ENCODE data around the gene TNNT3.

The TNNT3 gene

DNA sequence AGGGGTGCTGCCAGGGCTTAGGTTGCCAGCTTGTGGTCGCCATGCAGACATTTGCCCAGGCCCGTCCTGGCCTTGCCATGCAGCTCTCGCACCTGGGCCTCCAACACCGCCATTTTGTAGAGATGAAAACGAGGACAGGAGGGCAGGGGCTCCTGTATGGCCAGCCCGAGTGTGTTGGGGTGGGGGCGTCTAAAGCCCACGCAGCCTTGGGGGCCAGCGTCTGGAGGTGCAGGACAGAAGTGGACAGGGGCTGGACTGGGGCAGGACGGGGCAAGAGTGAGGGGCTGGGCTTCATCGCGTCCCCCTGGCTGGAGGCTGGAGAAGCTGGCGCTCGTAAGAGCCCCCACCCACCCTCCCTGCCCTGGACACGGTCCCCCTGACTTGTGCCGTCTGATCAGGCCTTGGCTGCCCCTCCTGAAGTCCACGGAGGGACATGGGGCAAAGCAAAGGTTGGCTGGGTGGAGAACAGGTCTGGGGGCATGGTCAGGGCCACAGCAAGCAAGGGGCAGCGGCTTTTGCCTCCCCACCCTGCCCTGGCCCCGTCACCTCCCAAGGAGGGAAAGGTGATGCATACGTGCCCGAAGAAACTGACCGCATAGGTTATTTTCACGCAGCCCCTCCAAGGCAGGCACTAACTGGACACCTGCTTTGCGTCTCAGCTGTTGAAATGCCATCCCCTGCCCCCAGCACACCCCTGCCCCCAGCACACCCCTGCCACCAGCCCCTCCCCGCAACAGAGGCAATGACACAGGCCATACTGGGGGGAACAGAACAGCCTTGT, 815 bp downstream of the TNNT3 start:
- no peaks in the 10 kb centered on the region for H3K27me3 ChIP-seq (ENCODE audit: control insufficient read depth, insufficient read depth, low read length)
- no peaks in the 10 kb centered on the region; the same call in 1 of the 2 replicates for H3K4me1 ChIP-seq (ENCODE audit: control insufficient read depth, insufficient read depth, low read length)
- H3K27ac ChIP-seq (ENCODE audit: low read depth, low read length) = no peak overlapping the region
- no peak overlapping the region for H3K4me3 ChIP-seq (ENCODE audit: low read depth, low read length)
- H3K36me3 ChIP-seq (ENCODE audit: control insufficient read depth, insufficient read depth, low read length) = no peaks in the 10 kb centered on the region
- H3K9ac ChIP-seq (ENCODE audit: low read depth, low read length) = no peak overlapping the region
- H3K9me3 ChIP-seq (ENCODE audit: control insufficient read depth, insufficient read depth, low read length) = no peaks in the 10 kb centered on the region

DNA sequence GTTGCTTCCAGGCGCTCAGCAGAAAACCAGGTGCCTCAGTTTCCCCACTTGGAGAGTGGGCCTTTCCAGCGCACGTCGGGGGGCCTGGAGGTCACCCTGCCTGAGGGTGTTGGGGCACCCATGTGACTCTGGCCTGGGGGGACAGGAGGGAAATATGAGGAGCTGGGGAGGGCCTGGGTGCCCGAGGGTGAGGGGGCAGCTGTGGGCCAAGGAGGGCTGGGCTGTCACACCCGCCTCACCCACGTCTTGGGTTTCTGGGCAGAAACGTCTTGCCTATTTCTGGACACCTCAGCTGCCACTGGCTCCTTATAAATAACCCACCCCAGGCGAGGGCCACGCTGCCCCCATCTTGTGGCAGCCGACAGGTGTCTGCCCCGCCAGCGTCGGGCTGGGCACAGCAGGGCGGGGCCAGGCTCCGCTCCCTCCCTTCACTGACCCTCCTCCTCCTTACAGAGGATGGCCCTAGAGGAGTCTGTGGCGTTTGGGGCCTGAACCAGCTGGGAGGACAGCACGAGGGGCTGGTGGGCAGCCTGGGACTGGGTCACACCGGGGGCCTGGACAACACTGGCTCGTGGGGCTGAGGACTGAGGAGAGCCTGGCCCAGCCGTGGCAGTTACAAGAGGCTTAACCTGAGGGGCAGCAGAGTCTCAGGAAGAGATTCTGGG, 1.5 kb downstream of the TNNT3 start:
- Histone ChIP-seq H3K36me3 (ENCODE audit: control insufficient read depth, insufficient read depth, low read length) (no peaks in the 10 kb centered on the region), H3K4me3 (ENCODE audit: low read depth, low read length) (no peak overlapping the region), H3K27ac (ENCODE audit: low read depth, low read length) (no peak overlapping the region), H3K9me3 (ENCODE audit: control insufficient read depth, insufficient read depth, low read length) (no peaks in the 10 kb centered on the region), H3K4me1 (ENCODE audit: control insufficient read depth, insufficient read depth, low read length) (no peaks in the 10 kb centered on the region; the same call in 1 of the 2 replicates), H3K27me3 (ENCODE audit: control insufficient read depth, insufficient read depth, low read length) (no peaks in the 10 kb centered on the region), H3K9ac (ENCODE audit: low read depth, low read length) (no peak overlapping the region)

DNA sequence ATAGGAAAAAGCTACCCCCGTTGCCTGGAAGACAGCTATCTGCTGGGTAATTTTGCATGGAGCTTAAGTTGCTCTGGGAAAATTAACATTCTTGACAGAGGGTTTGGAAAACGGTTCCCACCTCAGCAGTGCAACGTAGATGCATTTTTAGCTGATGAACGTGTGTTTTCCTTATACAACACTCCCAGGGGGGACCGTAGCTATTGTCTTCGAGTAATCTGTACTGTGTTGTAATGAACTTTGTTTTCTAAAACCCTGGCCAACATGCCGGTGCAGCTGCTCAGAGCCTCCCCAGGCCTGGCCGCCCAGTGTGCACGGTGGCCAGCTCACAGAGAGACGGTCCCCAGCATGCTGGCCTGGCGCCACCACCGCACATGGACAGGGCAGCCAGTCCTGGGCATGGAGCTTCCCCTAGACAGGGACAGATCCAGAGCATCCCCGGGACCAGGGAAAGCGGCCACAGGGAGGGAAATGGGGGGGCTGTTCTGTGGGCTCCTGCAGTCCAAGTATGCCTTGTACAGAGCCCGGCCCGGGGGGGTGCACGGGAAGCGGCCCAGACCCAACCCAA, 2.2 kb downstream of the TNNT3 start:
- Histone ChIP-seq H3K27me3 (ENCODE audit: control insufficient read depth, insufficient read depth, low read length) (no peaks in the 10 kb centered on the region), H3K27ac (ENCODE audit: low read depth, low read length) (no peak overlapping the region), H3K4me3 (ENCODE audit: low read depth, low read length) (no peak overlapping the region), H3K36me3 (ENCODE audit: control insufficient read depth, insufficient read depth, low read length) (no peaks in the 10 kb centered on the region), H3K4me1 (ENCODE audit: control insufficient read depth, insufficient read depth, low read length) (no peaks in the 10 kb centered on the region; the same call in 1 of the 2 replicates), H3K9ac (ENCODE audit: low read depth, low read length) (no peak overlapping the region), H3K9me3 (ENCODE audit: control insufficient read depth, insufficient read depth, low read length) (no peaks in the 10 kb centered on the region)

DNA sequence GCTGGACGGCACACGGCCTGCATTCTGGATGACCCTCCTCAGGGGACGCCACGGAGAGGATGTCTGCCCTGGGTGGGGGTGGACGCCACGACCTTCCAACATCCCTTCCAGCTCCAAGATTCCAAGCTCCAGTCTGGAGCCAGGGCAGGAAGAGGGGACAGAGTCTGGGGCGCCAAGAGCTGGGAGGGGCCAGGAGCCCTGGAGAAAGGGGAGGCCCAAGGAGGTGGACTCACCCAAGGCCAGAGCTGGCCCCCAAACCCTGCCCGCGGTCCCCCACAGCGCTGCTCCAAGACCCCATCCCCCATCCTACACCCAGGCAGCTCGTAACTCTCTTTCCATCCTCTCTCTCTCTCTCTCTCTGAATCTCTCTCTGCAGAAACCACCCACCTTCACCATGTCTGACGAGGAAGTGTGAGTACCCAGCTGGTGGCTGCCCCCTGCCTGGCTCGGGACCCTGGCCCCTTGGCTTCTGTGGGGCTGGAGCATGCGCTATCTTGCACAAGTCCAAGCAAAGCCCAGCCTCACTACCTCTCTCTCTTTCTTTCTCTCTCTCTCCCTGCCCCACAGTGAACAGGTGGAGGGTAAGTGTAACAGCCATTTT, 3.1 kb downstream of the TNNT3 start:
- H3K9ac ChIP-seq (ENCODE audit: low read depth, low read length) = no peak overlapping the region
- no peak overlapping the region for H3K4me3 ChIP-seq (ENCODE audit: low read depth, low read length)
- no peak overlapping the region for H3K27ac ChIP-seq (ENCODE audit: low read depth, low read length)

DNA sequence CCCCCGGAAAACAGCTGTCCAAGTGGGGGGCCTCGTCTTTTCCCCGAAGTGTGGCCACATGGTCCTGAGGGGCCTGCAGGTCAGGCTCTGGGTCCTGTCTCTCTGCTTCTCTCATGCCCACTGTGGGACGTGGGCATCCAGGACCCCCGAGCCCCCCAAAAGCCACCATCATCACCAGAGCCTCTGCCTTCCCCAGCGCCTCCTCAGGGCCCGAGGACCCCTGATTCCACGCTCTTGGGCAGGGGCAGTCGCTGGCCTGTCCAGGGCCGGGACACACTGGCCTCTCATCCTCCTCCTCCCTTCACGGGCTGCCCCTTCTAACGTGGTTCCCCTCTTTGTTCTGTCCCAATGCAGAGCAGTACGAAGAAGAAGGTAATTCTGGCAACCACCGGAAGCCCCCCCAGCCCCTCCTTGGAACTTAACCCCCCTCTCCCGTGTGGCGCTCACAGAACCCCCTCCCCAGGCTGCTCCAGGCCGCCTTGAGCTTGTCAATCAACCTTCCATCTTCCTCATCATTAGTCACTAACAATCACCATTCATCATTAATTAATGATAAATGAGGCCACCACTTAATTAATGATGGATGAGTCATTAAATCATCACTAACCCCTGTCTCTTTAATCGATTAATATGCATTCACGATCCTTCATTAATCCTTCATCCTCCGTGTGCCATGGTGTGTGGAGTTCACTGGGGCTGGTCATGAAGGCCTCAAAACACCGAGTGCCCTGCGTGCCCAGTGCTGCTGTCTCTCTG, 3.9 kb downstream of the TNNT3 start:
- H3K4me3 ChIP-seq (ENCODE audit: low read depth, low read length) = no peak overlapping the region
- H3K9me3 ChIP-seq (ENCODE audit: control insufficient read depth, insufficient read depth, low read length) = no peaks in the 10 kb centered on the region
- H3K27ac ChIP-seq (ENCODE audit: low read depth, low read length) = no peak overlapping the region
- H3K27me3 ChIP-seq (ENCODE audit: control insufficient read depth, insufficient read depth, low read length) = no peaks in the 10 kb centered on the region
- no peak overlapping the region for H3K9ac ChIP-seq (ENCODE audit: low read depth, low read length)
- H3K4me1 ChIP-seq (ENCODE audit: control insufficient read depth, insufficient read depth, low read length) = no peaks in the 10 kb centered on the region
- no peaks in the 10 kb centered on the region for H3K36me3 ChIP-seq (ENCODE audit: control insufficient read depth, insufficient read depth, low read length)

More for the DNA sequence above, 3.1 kb downstream of the TNNT3 start:
- Histone ChIP-seq H3K36me3 (ENCODE audit: control insufficient read depth, insufficient read depth, low read length) (no peaks in the 10 kb centered on the region), H3K27me3 (ENCODE audit: control insufficient read depth, insufficient read depth, low read length) (no peaks in the 10 kb centered on the region), H3K4me1 (ENCODE audit: control insufficient read depth, insufficient read depth, low read length) (no peaks in the 10 kb centered on the region), H3K9me3 (ENCODE audit: control insufficient read depth, insufficient read depth, low read length) (no peaks in the 10 kb centered on the region)

DNA sequence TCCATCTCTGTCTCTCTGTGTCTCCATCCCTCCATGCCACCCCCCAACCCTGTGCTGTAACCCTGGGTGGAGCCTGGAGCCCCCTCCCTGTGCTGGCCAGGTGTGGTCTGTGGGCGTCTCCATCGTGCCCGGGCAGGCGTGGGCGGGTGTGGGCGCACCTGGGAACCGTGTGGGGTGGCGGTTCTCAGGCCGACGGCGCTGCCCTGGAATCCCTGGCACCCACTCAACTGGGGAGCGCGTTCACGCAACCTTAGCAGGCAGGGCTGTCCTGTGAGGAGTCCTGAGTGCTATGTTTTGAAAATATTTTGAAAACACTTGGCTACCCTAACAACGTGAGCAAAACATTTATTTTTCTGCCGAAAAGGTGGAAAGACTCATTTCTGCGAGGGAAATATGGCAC, 4.7 kb downstream of the TNNT3 start:
- Histone ChIP-seq H3K27ac (ENCODE audit: low read depth, low read length) (no peak overlapping the region), H3K4me1 (ENCODE audit: control insufficient read depth, insufficient read depth, low read length) (no peaks in the 10 kb centered on the region), H3K27me3 (ENCODE audit: control insufficient read depth, insufficient read depth, low read length) (no peaks in the 10 kb centered on the region), H3K4me3 (ENCODE audit: low read depth, low read length) (no peak overlapping the region), H3K9me3 (ENCODE audit: control insufficient read depth, insufficient read depth, low read length) (no peaks in the 10 kb centered on the region), H3K9ac (ENCODE audit: low read depth, low read length) (no peak overlapping the region), H3K36me3 (ENCODE audit: control insufficient read depth, insufficient read depth, low read length) (no peaks in the 10 kb centered on the region)

DNA sequence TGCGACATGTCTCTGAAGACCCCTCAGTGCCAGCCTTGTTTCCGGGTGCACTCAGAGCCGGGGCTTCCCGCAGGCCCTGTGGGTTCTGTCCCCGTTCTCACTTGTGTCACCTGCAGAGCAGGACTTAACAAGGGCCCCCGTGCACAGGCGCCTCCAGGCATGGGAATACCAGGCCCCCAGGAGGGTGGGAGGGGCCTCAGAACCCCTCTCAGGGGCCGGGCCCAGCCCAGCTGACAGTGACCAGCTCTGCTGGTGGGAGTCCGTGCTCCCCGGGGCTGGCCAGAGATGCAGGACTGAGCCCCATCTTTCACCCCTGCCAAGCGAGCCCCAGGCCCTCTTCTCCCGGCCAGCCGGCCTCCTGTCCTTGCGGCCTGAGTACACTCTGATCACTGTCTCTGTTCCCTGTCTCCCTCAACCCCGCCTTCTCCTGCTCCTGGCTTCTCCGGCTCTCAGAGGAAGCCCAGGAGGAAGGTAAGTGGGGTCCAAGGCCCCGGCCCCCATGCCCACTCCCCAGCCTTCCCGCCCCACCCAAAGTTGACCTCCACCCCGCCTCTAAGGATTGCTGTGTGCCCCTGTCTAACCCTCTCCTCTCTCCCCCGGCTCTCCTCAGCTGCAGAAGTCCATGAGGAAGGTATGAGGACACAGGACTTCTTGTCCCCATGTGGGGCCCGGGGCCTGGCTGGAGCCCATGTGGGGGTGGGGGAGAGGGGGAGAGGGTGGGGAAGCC, 5.3 kb downstream of the TNNT3 start:
- no peaks in the 10 kb centered on the region for H3K36me3 ChIP-seq (ENCODE audit: control insufficient read depth, insufficient read depth, low read length)
- H3K27ac ChIP-seq (ENCODE audit: low read depth, low read length) = no peak overlapping the region
- H3K4me3 ChIP-seq (ENCODE audit: low read depth, low read length) = no peak overlapping the region
- no peaks in the 10 kb centered on the region for H3K27me3 ChIP-seq (ENCODE audit: control insufficient read depth, insufficient read depth, low read length)
- H3K9me3 ChIP-seq (ENCODE audit: control insufficient read depth, insufficient read depth, low read length) = no peaks in the 10 kb centered on the region
- H3K9ac ChIP-seq (ENCODE audit: low read depth, low read length) = no peak overlapping the region
- H3K4me1 ChIP-seq (ENCODE audit: control insufficient read depth, insufficient read depth, low read length) = no peaks in the 10 kb centered on the region

DNA sequence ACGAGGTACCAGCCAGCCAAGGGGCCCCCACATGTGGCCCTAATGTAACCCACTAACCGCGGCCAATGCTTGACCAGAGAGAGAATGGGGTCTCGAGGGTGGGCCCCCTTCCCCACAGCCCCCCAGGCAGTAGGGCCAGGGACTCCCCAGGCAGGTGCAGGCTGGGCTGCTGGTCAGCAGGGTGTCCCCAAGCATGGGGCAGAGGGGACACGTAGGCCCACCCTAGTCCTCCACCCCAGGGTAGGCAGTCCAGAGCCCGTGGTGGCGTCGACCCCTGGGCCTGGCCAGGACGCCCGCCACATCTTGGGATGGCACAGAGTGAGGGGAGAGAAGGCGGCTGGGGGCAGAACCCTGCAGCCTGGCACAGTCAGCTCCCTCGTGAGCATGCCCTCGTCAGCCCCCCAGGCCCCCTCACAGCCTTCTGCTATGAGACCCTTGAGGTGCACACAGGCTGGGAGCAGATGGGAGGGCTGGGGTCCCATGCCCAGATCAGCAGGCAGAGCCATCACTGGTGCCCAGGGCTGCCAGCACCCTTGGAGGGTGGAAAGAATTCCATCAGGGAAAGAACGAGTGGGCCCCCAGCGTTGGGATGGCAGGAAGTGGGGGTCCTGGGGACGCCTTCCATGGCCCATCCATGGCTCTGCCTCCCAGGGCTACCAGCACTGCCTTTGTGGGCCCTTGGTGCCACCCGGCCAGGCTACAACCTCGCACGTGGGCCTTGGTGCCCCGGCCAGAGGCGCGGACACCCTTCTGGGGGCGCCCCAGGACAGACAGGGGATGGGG, 6.1 kb downstream of the TNNT3 start:
- no peaks in the 10 kb centered on the region for H3K4me1 ChIP-seq (ENCODE audit: control insufficient read depth, insufficient read depth, low read length)

DNA sequence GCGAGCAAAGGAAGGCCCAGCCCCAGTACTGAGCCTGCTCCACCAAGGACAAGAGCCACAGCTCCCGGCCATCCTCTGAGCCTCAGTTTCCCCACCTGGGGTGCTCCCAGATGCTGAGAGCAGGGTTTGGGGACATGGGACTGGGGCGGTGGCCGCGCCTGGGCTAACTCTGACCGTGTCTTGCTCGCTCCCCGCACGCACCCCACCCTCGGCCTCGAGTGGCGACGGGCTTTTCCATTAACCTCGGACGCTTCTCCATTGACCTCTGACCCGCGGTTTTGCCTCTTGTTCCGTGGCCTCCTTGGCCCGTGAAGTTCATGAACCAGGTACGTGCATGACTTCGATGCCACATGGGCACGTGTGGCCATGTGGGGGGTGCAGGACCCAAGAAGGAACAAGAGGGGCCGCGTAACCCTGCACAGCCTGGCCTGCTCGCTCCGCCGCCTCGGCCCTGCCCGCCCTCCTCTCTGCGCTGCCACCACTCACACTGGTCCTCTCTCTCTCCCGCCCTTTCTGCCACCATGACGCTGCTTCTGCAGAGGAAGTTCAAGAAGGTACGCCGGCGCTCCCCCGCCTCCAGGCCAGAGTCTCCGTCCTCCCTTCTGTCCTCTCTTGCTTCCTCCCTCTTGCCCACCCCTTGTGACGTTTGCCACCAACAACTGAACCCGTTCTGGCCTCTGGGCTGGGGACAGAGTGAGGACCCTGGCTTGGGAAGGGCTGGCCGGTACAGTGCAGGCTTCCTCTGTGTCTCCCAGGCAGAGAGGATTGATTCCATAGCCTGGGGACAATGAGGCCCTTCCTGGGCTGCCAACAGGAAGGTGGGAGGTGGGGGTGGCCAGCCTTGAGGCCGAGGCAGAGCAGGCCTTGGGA, 6.9 kb downstream of the TNNT3 start:
- Histone ChIP-seq H3K9ac (ENCODE audit: low read depth, low read length) (no peak overlapping the region), H3K36me3 (ENCODE audit: control insufficient read depth, insufficient read depth, low read length) (no peaks in the 10 kb centered on the region), H3K9me3 (ENCODE audit: control insufficient read depth, insufficient read depth, low read length) (no peaks in the 10 kb centered on the region), H3K27me3 (ENCODE audit: control insufficient read depth, insufficient read depth, low read length) (no peaks in the 10 kb centered on the region), H3K27ac (ENCODE audit: low read depth, low read length) (no peak overlapping the region), H3K4me1 (ENCODE audit: control insufficient read depth, insufficient read depth, low read length) (no peaks in the 10 kb centered on the region), H3K4me3 (ENCODE audit: low read depth, low read length) (no peak overlapping the region)

More for the DNA sequence above, 6.1 kb downstream of the TNNT3 start:
- no peak overlapping the region for H3K27ac ChIP-seq (ENCODE audit: low read depth, low read length)
- H3K9me3 ChIP-seq (ENCODE audit: control insufficient read depth, insufficient read depth, low read length) = no peaks in the 10 kb centered on the region
- no peaks in the 10 kb centered on the region for H3K36me3 ChIP-seq (ENCODE audit: control insufficient read depth, insufficient read depth, low read length)
- H3K9ac ChIP-seq (ENCODE audit: low read depth, low read length) = no peak overlapping the region
- H3K4me3 ChIP-seq (ENCODE audit: low read depth, low read length) = no peak overlapping the region
- H3K27me3 ChIP-seq (ENCODE audit: control insufficient read depth, insufficient read depth, low read length) = no peaks in the 10 kb centered on the region
